GM21528 (cell line): ENCODE results near the gene INSC.

ENCODE experiments used
- ATAC-seq: cut with Tn5 transposase; IDR thresholded peaks from one replicate; pipeline ENCODE4 v1.9.1; 2021; ENCODE audit warnings: mild to moderate bottlenecking, moderate library complexity; ENCODE audit not compliant: unreplicated experiment, low FRiP score

The INSC gene

GRCh38 chr11:15107730-15108515 is 6.8 kb upstream of the INSC start:
- peak; percentile 63 for ATAC-seq

GRCh38 chr11:15108592-15109130 is 6.1 kb upstream of the INSC start:
- no peak for ATAC-seq

- no peak for ATAC-seq
Measured at GRCh38 chr11:15109602-15110001, 5.1 kb upstream of the INSC start.

- no peak for ATAC-seq
Measured at GRCh38 chr11:15111215-15111614, 3.5 kb upstream of the INSC start.

- ATAC-seq = no peak
Measured at GRCh38 chr11:15112131-15112541, 2.6 kb upstream of the INSC start.

- peak; percentile 95 for ATAC-seq
Measured at GRCh38 chr11:15113381-15113780, 1.3 kb upstream of the INSC start.

GRCh38 chr11:15115686-15116085 is 963 bp downstream of the INSC start:
- no peak for ATAC-seq

GRCh38 chr11:15117751-15118150 is 3.0 kb downstream of the INSC start:
- ATAC-seq = no peak

- no peak for ATAC-seq
Measured at GRCh38 chr11:15118431-15118830, 3.7 kb downstream of the INSC start.

- ATAC-seq = no peak
Measured at GRCh38 chr11:15119352-15119751, 4.6 kb downstream of the INSC start.

GRCh38 chr11:15119826-15120225 is 5.1 kb downstream of the INSC start:
- no peak for ATAC-seq

GRCh38 chr11:15123849-15124248 is 9.1 kb downstream of the INSC start:
- ATAC-seq = no peak

- ATAC-seq = no peak
Measured at GRCh38 chr11:15124528-15124927, 9.8 kb downstream of the INSC start.

- ATAC-seq = no peak
Measured at GRCh38 chr11:15127341-15127740, 12.6 kb downstream of the INSC start.

GRCh38 chr11:15128621-15129020 is 13.9 kb downstream of the INSC start:
- no peak for ATAC-seq

GRCh38 chr11:15136166-15136565 is 21.4 kb downstream of the INSC start:
- ATAC-seq = no peak

GRCh38 chr11:15139096-15139770 is 24.5 kb downstream of the INSC start:
- no peak for ATAC-seq

- ATAC-seq = no peak
Measured at GRCh38 chr11:15139958-15140659, 25.4 kb downstream of the INSC start.

- ATAC-seq = no peak
Measured at GRCh38 chr11:15141381-15141780, 26.7 kb downstream of the INSC start.

GRCh38 chr11:15142838-15143237 is 28.1 kb downstream of the INSC start:
- no peak for ATAC-seq

- ATAC-seq = no peak
Measured at GRCh38 chr11:15143855-15144254, 29.1 kb downstream of the INSC start.
